Gastroesophageal sphincter (tissue), 4 donors: ENCODE results near the gene PIAS4. TPM values are rescaled to one million over a fixed set of nuclear protein-coding genes. Genes with fewer than 3 reads are reported as not detected.

ENCODE experiments used
- ATAC-seq: fragments of 150-250 bp; one replicate; pipeline ENCODE4 v1.9.1; 2016; ENCODE audit warnings: mild to moderate bottlenecking, moderate library complexity
- H3K27ac ChIP-seq, 4 donors: fragments of 200-600 bp; sonication (generic) in 3 of 4; 1 replicate in 3 of 4; 2 replicates in 1 of 4; pipeline ENCODE4 v1.5.1; 2016 to 2019
- H3K27me3 ChIP-seq: fragments of 200-600 bp; sonication (generic); one replicate; pipeline ENCODE4 v1.5.1; 2019
- H3K36me3 ChIP-seq, 2 donors: fragments of 200-600 bp; sonication (generic); one replicate each; pipeline ENCODE4 v1.5.1; 2019; ENCODE audit warnings: control low read depth in 1 of 2
- H3K4me1 ChIP-seq, 3 donors: fragments of 200-600 bp; sonication (generic); 1 replicate in 2 of 3; 2 replicates in 1 of 3; pipeline ENCODE4 v1.5.1; 2016 to 2019; ENCODE audit warnings: control low read depth in 2 of 3
- H3K4me3 ChIP-seq, 2 donors: fragments of 200-600 bp; sonication (generic); one replicate each; pipeline ENCODE4 v1.5.1; 2019; ENCODE audit warnings: mild to moderate bottlenecking in 1 of 2, moderate library complexity in 1 of 2
- H3K9me3 ChIP-seq, 3 donors: fragments of 200-600 bp; sonication (generic); one replicate each; pipeline ENCODE4 v1.5.1; 2017 to 2019; ENCODE audit warnings: control low read depth in 2 of 3
- CTCF ChIP-seq, 4 experiments: fragments of 200-600 bp in 2 of 4; fragments of 450-650 bp in 2 of 4; sonication (generic) in 1 of 4; IDR thresholded peaks; one replicate each; pipeline ENCODE4 v1.5.1; 2017 to 2019; ENCODE audit warnings: antibody characterized with exemption in 4 of 4, mild to moderate bottlenecking in 2 of 4, moderate library complexity in 2 of 4
- EP300 ChIP-seq: sonication (generic); formaldehyde crosslinking; IDR thresholded peaks from one replicate; pipeline ENCODE4 v1.6.1; 2017; ENCODE audit warnings: antibody characterized with exemption, mild to moderate bottlenecking
- POLR2A ChIP-seq, 2 donors: fragments of 450-650 bp; IDR thresholded peaks; one replicate each; pipeline ENCODE4 v1.6.1; 2017; ENCODE audit warnings: antibody characterized with exemption in 2 of 2, mild to moderate bottlenecking in 2 of 2, moderate library complexity in 1 of 2
- POLR2AphosphoS5 ChIP-seq: sonication (generic); formaldehyde crosslinking; IDR thresholded peaks from one replicate; pipeline ENCODE4 v1.6.1; 2017; ENCODE audit warnings: antibody characterized with exemption
- WGBS, 2 donors: methylation state at CpG; one replicate each; pipeline ENCODE4 v1.1.5; 2018; ENCODE audit warnings: low coverage in 1 of 2; 5-methylcytosine and 5-hydroxymethylcytosine counted together
- total RNA-seq, 4 donors: library from RNA; depleted of rRNA; stranded (reverse); fragments of >200 nt; gene quantifications; one replicate each; pipeline ENCODE4 v1.1.0, GENCODE V29; 2016

The PIAS4 gene
- total RNA-seq, 4 donors from 2014 or later = 15.3 to 26.4 (median 16.8) TPM

- Histone ChIP-seq H3K4me1 (peaks cover 0 to 10% (median 0%) of the 10 kb centered on the region in 3 donors), H3K4me3 (no peak overlapping the region), H3K9me3 (no peaks in the 10 kb centered on the region), H3K27me3 (no peaks in the 10 kb centered on the region), H3K27ac (peak overlapping the region in 1 of 4 donors; percentile 9), H3K36me3 (peaks cover 0 to 94% of the 10 kb centered on the region in 2 donors)
- no CpG with 5 or more reads among the region's 16 CpGs for WGBS, 2 donors
- ATAC-seq = no peak
- TF ChIP-seq POLR2AphosphoS5 (no peak), EP300 (no peak), CTCF (IDR thresholded peaks at IDR 0.05) (no peak), POLR2A (IDR thresholded peaks at IDR 0.05) (no peak)
These were observed 24.9 kb downstream of the PIAS4 start for GRCh38 chr19:4032436-4032835.

- ATAC-seq = no peak
- WGBS, 2 donors = 88% methylated on average over 4 of the region's 63 CpGs; no CpG with 5 or more reads in 1 of the 2 donors
- peaks cover 0 to 94% of the 10 kb centered on the region in 2 donors for H3K36me3 ChIP-seq
- TF ChIP-seq EP300 (no peak), CTCF (IDR thresholded peaks at IDR 0.05) (no peak), POLR2A (IDR thresholded peaks at IDR 0.05) (no peak), POLR2AphosphoS5 (no peak)
- H3K4me3 ChIP-seq = no peak overlapping the region
- H3K27ac ChIP-seq = no peak overlapping the region
- H3K9me3 ChIP-seq = no peaks in the 10 kb centered on the region
- H3K4me1 ChIP-seq = peaks cover 0 to 10% (median 0%) of the 10 kb centered on the region in 3 donors
- no peaks in the 10 kb centered on the region for H3K27me3 ChIP-seq
These were observed 25.8 kb downstream of the PIAS4 start for GRCh38 chr19:4033028-4033956.

DNA sequence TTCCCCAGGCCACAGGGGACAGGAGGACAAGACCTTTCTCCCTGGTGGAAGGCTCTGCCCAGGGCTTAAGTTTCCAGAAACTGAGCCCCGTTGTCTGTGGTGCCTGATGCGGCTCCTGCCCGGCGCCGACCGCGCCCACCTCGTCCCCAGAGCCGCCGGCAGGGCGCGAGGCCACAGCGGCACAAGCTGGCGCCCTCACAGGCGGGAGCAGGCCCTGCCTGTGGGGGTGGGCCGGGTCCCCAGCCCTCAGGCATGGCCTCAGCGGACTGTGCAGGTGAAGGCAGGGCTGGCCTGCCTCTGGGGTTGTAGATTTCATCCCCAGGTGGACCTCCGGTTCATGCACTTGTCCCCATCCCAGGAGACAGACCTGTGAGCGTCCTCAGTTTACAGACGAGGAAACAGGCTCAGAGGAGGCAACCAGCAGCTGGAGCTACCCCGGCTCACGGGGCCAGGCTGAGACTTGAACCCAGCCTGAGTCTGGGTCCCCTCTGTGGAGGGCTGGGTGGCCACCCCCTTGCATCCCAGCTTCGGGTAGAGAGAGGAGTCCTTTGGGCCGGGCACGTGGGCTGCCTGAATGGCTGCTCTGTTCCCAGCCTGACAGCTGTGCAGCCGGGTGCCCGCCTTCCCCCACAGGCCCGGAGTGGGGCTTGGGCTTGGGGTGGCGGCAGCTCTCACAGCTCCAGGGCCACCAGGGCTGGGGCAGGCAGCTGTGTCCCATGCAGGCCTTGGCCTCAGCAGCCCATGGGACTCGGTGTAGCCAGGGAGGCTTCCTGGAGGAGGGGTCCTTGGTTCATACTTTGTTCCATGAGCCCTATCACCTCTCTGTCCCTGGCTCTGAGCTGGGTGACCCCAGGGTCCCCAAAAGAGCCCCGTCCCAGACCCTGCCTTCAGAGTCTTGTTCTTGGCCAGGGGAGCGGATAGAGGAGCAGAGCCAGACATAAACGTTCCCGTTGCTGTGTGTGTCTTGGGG, 26.8 kb downstream of the PIAS4 start:
- peaks cover 0 to 93% of the 10 kb centered on the region in 2 donors for H3K36me3 ChIP-seq
- ATAC-seq = no peak
- H3K27ac ChIP-seq = peak overlapping the region in 1 of 4 donors; percentile 29
- H3K9me3 ChIP-seq = no peaks in the 10 kb centered on the region
- H3K4me1 ChIP-seq = peaks cover 0 to 10% (median 0%) of the 10 kb centered on the region in 3 donors
- no peak overlapping the region for H3K4me3 ChIP-seq
- no CpG with 5 or more reads among the region's 34 CpGs for WGBS, 2 donors
- TF ChIP-seq EP300 (no peak), POLR2A (IDR thresholded peaks at IDR 0.05) (no peak)
- no peaks in the 10 kb centered on the region for H3K27me3 ChIP-seq

GRCh38 chr19:4035018-4035566, 27.6 kb downstream of the PIAS4 start:
- Histone ChIP-seq H3K4me1 (peaks cover 0 to 10% (median 0%) of the 10 kb centered on the region in 3 donors), H3K27me3 (no peaks in the 10 kb centered on the region), H3K9me3 (no peaks in the 10 kb centered on the region), H3K36me3 (peaks cover 0 to 85% of the 10 kb centered on the region in 2 donors), H3K27ac (peak overlapping the region in 1 of 4 donors; percentile 29), H3K4me3 (no peak overlapping the region)
- 100% methylated on average over 1 of the region's 19 CpGs; no CpG with 5 or more reads in 1 of the 2 donors for whole genome bisulfite sequencing, 2 donors
- no peak for TF ChIP-seq POLR2AphosphoS5
- TF ChIP-seq POLR2A (IDR thresholded peaks at IDR 0.05) = no peak
- TF ChIP-seq EP300 = no peak
- no peak for TF ChIP-seq CTCF (IDR thresholded peaks at IDR 0.05)
- no peak for ATAC-seq

DNA sequence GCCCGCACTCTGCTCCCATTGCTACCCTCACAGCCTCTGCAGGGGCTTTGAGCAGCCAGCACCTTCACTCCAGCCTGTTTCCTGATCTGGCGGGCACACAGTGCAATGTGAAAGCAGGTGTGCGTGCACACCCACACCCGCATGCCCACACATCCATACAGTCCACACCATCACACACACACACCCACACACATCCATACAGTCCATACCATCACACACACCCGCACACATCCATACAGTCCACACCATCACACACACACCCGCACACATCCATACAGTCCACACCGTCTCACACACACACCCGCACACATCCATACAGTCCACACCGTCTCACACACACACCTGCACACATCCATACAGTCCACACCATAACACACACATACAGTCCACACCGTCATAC, 28.0 kb downstream of the PIAS4 start:
- Histone ChIP-seq H3K4me1 (peaks cover 0 to 10% (median 0%) of the 10 kb centered on the region in 3 donors), H3K27me3 (no peaks in the 10 kb centered on the region), H3K9me3 (no peaks in the 10 kb centered on the region), H3K27ac (no peak overlapping the region), H3K36me3 (peaks cover 0 to 80% of the 10 kb centered on the region in 2 donors), H3K4me3 (no peak overlapping the region)
- TF ChIP-seq POLR2A (IDR thresholded peaks at IDR 0.05) (no peak), CTCF (IDR thresholded peaks at IDR 0.05) (no peak), POLR2AphosphoS5 (no peak), EP300 (no peak)
- no peak for ATAC-seq
- WGBS, 2 donors = 65 to 75% methylated on average over 8 of the region's 10 CpGs
